SJSA1 (cell line): ENCODE measurements around the gene CCDC9. TPM values are rescaled to one million over a fixed set of nuclear protein-coding genes. Genes with fewer than 3 reads are reported as not detected.
A peak's percentile ranks its signal among the peaks of the same experiment; 100 is the strongest.
"Not testable (repeated sequence)": the region's sequence is repeated elsewhere in the genome, so short reads cannot be mapped to it uniquely, and the experiment has no call there.

ENCODE experiments used
- DNase-seq, 2 experiments: peaks; one replicate each; pipeline ENCODE4 v3.0.0-alpha.2; 2015 to 2020; ENCODE audit warnings: low spot score in 2 of 2, low read depth in 1 of 2
- H3K27ac ChIP-seq: fragments of 250-450 bp; sonication (Bioruptor Pico); 2 replicates; pipeline ENCODE4 v1.5.1; 2020; ENCODE audit warnings: mild to moderate bottlenecking, moderate library complexity
- H3K27me3 ChIP-seq: fragments of 250-450 bp; sonication (Bioruptor Pico); replicated peaks from 2 replicates; pipeline ENCODE4 v1.5.1; 2020; ENCODE audit warnings: mild to moderate bottlenecking, moderate library complexity
- H3K36me3 ChIP-seq: fragments of 250-450 bp; sonication (Bioruptor Pico); 2 replicates; pipeline ENCODE4 v1.5.1; 2020; ENCODE audit warnings: mild to moderate bottlenecking
- H3K4me1 ChIP-seq: fragments of 250-450 bp; sonication (Bioruptor Pico); replicated peaks from 2 replicates; pipeline ENCODE4 v1.6.1; 2021; ENCODE audit warnings: mild to moderate bottlenecking
- H3K4me3 ChIP-seq: fragments of 250-450 bp; sonication (Bioruptor Pico); 2 replicates; pipeline ENCODE4 v1.5.1; 2020; ENCODE audit warnings: mild to moderate bottlenecking
- H3K9me3 ChIP-seq: fragments of 250-450 bp; sonication (Bioruptor Pico); replicated peaks from 2 replicates; pipeline ENCODE4 v1.5.1; 2020; ENCODE audit warnings: mild to moderate bottlenecking
- total RNA-seq: library from RNA; depleted of rRNA; stranded (reverse); fragments of >200 nt; shearing (Covaris generic); gene quantifications from 2 replicates; pipeline ENCODE4 v1.2.3, GENCODE V29; 2014

Gene CCDC9
- total RNA-seq, 1 experiment from 2014 or later = 12.1 TPM

GRCh38 chr19:47261946-47262793 is 5.8 kb downstream of the CCDC9 start:
- not testable (repeated sequence) for H3K9me3 ChIP-seq, H3K27ac ChIP-seq, H3K4me3 ChIP-seq, DNase-seq, H3K27me3 ChIP-seq
- peaks cover 90% of the 10 kb centered on the region for H3K36me3 ChIP-seq
- peaks cover 12% of the 10 kb centered on the region for H3K4me1 ChIP-seq

GRCh38 chr19:47264629-47265028 is 8.3 kb downstream of the CCDC9 start:
- Histone ChIP-seq H3K4me1 (no peaks in the 10 kb centered on the region), H3K36me3 (peaks cover 83% of the 10 kb centered on the region), H3K9me3 (no peaks in the 10 kb centered on the region), H3K27me3 (no peaks in the 10 kb centered on the region), H3K27ac (no peak overlapping the region), H3K4me3 (no peak overlapping the region)
- DNase-seq = no peak

- H3K27ac ChIP-seq = no peak overlapping the region
- no peak for DNase-seq
- H3K27me3 ChIP-seq = no peaks in the 10 kb centered on the region
- H3K4me3 ChIP-seq = no peak overlapping the region
- peaks cover 80% of the 10 kb centered on the region for H3K36me3 ChIP-seq
- H3K4me1 ChIP-seq = no peaks in the 10 kb centered on the region
- H3K9me3 ChIP-seq = no peaks in the 10 kb centered on the region
Observed at GRCh38 chr19:47266401-47266941, 10.1 kb downstream of the CCDC9 start.

GRCh38 chr19:47267350-47267759 is 11.0 kb downstream of the CCDC9 start:
- H3K27me3 ChIP-seq = no peaks in the 10 kb centered on the region
- peaks cover 75% of the 10 kb centered on the region for H3K36me3 ChIP-seq
- no peaks in the 10 kb centered on the region for H3K4me1 ChIP-seq
- H3K4me3 ChIP-seq = no peak overlapping the region
- no peak for DNase-seq
- no peak overlapping the region for H3K27ac ChIP-seq
- no peaks in the 10 kb centered on the region for H3K9me3 ChIP-seq

DNA sequence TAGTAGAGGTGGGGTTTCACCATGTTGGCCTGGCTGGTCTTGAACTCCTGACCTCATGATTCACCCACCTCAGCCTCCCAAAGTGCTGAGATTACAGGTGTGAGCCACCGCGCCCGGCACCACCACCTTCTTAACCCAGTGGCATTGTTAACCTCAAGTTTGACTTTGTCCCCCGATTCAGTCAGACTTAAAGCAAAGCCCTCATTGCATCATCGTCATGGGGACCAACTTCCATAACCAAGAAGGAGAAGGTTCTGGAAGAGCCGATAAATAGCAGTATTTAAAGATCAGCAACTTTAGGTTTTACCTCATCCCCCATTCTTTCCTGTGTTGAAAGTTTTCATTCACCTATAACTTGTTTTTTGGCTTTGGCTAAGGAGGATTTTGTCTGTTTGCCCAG is 11.7 kb downstream of the CCDC9 start:
- Histone ChIP-seq H3K4me3 (no peak overlapping the region), H3K27ac (no peak overlapping the region), H3K36me3 (peaks cover 68% of the 10 kb centered on the region), H3K4me1 (peaks cover 2% of the 10 kb centered on the region), H3K9me3 (no peaks in the 10 kb centered on the region), H3K27me3 (no peaks in the 10 kb centered on the region)
- no peak for DNase-seq

DNA sequence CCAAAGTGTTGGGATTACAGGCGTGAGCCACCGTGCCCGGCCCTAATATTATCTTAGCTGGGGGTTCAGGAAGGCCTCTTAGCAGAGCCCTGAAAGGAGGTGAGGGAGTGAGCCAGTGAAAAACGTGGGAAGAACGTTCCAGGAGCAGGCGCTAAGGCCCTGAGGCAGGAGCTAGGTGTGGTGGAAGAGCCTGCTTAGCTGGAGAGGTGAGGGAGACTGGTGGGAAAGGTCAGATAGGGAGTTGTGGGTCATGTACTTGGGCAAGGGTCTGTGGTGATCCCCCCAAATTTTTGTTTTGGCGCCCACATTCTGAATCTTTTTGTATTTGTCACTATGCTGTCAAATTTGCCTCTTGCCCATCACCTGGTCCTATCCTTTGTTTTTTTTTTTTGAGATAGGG is 13.3 kb downstream of the CCDC9 start:
- no peak for DNase-seq
- Histone ChIP-seq H3K4me1 (peaks cover 12% of the 10 kb centered on the region), H3K4me3 (no peak overlapping the region), H3K9me3 (no peaks in the 10 kb centered on the region), H3K27me3 (no peaks in the 10 kb centered on the region), H3K36me3 (peaks cover 62% of the 10 kb centered on the region), H3K27ac (no peak overlapping the region)

GRCh38 chr19:47270408-47270807 is 14.1 kb downstream of the CCDC9 start:
- no peaks in the 10 kb centered on the region for H3K27me3 ChIP-seq
- no peak overlapping the region for H3K4me3 ChIP-seq
- no peak overlapping the region for H3K27ac ChIP-seq
- no peaks in the 10 kb centered on the region; the same call in 1 of the 2 replicates for H3K9me3 ChIP-seq
- peaks cover 61% of the 10 kb centered on the region for H3K36me3 ChIP-seq
- H3K4me1 ChIP-seq = peaks cover 20% of the 10 kb centered on the region
- no peak for DNase-seq

DNA sequence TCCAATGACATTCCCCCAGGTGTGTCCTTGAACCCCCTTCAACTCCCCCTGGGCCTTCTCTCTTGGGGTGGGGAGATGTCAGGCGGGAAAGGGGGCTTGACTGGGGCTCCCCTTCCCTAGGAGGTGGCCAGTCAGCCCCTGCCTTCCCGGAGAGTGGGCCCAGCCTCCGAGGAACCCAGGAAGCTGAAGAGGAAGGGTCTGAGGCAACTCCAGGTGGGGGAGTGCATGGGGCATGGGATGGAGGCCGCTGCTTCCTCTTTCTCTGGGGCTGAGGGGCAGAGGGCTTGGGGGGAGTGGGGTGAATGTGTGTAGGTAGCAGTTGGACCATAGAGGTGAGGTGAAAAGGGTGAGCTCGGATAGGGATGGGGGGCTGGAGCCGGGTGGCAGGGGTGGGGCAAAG is 15.6 kb downstream of the CCDC9 start:
- Histone ChIP-seq H3K4me3 (no peak overlapping the region), H3K9me3 (no peaks in the 10 kb centered on the region; the same call in 1 of the 2 replicates), H3K27me3 (no peaks in the 10 kb centered on the region), H3K4me1 (peaks cover 30% of the 10 kb centered on the region), H3K36me3 (peaks cover 48% of the 10 kb centered on the region), H3K27ac (no peak overlapping the region)
- DNase-seq = no peak

DNA sequence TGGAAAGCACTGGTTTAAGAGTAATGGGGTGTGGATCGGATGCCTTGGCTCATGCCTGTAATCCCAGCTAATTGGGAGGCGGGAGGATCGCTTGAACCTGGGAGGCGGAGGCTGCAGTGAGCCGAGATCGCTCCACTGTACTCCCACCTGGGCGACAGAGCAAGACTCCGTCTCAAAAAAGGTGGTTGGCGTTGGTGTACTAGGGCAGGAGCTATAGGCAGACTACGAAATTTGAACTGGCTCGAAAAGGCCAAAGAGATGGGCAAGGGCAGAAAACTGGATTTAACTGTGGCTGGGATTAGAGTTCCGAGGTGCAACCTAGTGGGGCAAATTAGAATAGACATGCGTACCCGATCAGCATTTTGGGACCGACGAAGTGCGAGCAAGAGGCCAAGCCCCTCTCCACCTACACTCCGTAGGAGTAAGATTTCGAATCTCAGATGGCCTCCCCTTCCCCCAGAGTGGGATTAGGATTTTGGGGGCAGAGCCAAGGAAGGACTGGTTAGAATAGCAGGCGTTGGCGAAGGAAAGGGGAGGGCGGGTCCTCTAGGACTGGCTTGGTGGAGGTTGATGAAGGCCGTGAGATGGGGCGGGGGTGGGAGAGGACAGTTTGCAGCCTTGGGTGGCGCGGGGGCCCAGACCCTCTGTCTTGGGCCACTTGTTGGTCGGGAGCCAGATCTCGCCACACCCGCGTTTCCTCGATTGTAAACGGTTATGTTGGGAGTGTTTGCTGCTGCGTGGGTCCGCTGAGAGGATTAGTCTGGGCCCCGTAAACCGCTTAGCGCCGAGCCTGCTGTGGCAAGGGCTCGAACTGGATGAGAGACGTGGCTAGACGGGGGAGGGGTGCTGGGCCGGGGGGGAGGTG is 16.4 kb downstream of the CCDC9 start:
- Histone ChIP-seq H3K36me3 (peaks cover 41% of the 10 kb centered on the region), H3K27me3 (no peaks in the 10 kb centered on the region), H3K4me1 (peaks cover 37% of the 10 kb centered on the region), H3K27ac (peak overlapping the region; percentile 96), H3K9me3 (no peaks in the 10 kb centered on the region; the same call in 1 of the 2 replicates), H3K4me3 (peak overlapping the region; percentile 50)
- no peak for DNase-seq

GRCh38 chr19:47273313-47274070 is 17.2 kb downstream of the CCDC9 start:
- Histone ChIP-seq H3K27ac (peak overlapping the region; percentile 96), H3K9me3 (no peaks in the 10 kb centered on the region; the same call in 1 of the 2 replicates), H3K4me1 (peaks cover 44% of the 10 kb centered on the region), H3K4me3 (peak overlapping the region; percentile 50), H3K36me3 (peaks cover 33% of the 10 kb centered on the region), H3K27me3 (no peaks in the 10 kb centered on the region)
- DNase-seq = peak; percentile 86 to 95

DNA sequence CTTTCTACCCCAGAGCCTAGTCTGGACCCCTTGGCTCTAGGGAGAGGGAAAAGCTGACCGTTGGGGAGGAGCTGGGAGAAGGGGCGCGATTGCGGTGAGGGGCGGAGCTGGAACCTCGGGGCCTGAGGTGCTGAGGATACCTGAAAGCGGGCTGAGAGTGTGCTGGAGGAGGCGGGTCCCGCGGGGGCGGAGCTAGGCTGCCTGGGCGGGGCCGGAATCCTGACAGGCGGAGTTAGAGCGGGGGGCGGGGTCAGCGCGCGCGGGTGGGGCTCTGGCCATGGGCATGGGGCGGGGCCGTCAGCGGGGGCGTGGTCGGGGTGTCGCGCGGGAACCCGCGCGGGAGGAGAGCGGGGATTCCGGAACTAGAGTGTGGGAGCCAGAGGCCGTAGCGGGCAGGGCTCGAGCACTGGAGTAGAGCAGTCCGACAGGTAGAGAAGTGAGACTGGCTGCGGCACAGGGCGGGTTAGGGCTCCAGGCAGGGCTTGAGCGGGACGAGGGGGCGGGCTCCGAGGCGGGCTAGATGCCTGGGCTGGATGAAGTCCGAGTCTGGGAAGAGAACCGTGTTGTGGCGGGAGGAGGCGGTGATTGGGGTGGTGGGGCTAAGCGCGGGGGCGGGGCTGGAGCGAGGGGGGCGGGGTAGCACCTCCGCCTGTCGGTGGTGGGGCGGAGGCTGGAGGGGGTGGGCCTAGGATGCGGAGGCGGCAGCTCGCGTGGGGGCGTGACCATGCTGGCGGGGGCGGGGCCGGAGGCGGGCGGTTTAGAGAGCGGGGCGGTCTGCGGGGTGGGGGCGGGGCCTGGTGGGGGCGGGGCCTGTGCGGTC is 18.0 kb downstream of the CCDC9 start, which contains the start of gene INAFM1:
Gene INAFM1 (plus strand): TSS at position 815 of the 820 bp plus-strand sequence. CDS start 35 bp downstream, outside the sequence.
- H3K36me3 ChIP-seq = peaks cover 33% of the 10 kb centered on the region
- peak; percentile 91 to 99 for DNase-seq
- peaks cover 46% of the 10 kb centered on the region for H3K4me1 ChIP-seq
- H3K27me3 ChIP-seq = no peaks in the 10 kb centered on the region
- peak within 1 kb of the TSS; percentile 96 for H3K27ac ChIP-seq
- H3K4me3 ChIP-seq = peak within 1 kb of the TSS; percentile 50
- no peaks in the 10 kb centered on the region; the same call in 1 of the 2 replicates for H3K9me3 ChIP-seq

GRCh38 chr19:47274891-47275761 is 18.8 kb downstream of the CCDC9 start:
- H3K36me3 ChIP-seq = peaks cover 30% of the 10 kb centered on the region
- no peaks in the 10 kb centered on the region; the same call in 1 of the 2 replicates for H3K9me3 ChIP-seq
- H3K27ac ChIP-seq = peak overlapping the region; percentile 18
- peak in 1 of 2 experiments; percentile 20 for DNase-seq
- H3K4me1 ChIP-seq = peaks cover 46% of the 10 kb centered on the region
- H3K27me3 ChIP-seq = no peaks in the 10 kb centered on the region
- H3K4me3 ChIP-seq = peak overlapping the region; percentile 45
